Left colon (tissue), 2 donors: ENCODE data around the gene GSG1L. TPM values are rescaled to one million over a fixed set of nuclear protein-coding genes. Genes with fewer than 3 reads are reported as not detected.
A peak's percentile ranks its signal among the peaks of the same experiment; 100 is the strongest.

Source experiments
- ATAC-seq: fragments of 200-7000 bp; cut with Tn5 transposase; one replicate; pipeline ENCODE4 v1.9.1; 2020; ENCODE audit warnings: mild to moderate bottlenecking, moderate library complexity
- DNase-seq, 2 donors: peaks; one replicate each; pipeline ENCODE4 v3.0.0-alpha.2; 2020
- intact Hi-C, 2 donors: fragments of 100-400 bp; cut with DNase I in 1 of 2; cut with micrococcal nuclease in 1 of 2; formaldehyde crosslinking; loops; one replicate each; pipeline versions ENCODE4 v1.11.2 to v1.14.0; 2022; cut with DNase I, micrococcal nuclease
- total RNA-seq, 2 donors: library from RNA; stranded (reverse); fragmentation: NEBNext Ultra II Directional; extraction: Animal tissue kit (Norgen Biotek cat#: 25700); gene quantifications; one replicate each; pipeline ENCODE4 v1.2.1, GENCODE V29; 2021
- donor health status: DM: no; HTN: no; CAD: no.
- donor health status: DM: yes; HTN: yes; CAD: no.

The GSG1L gene
- total RNA-seq, 2 donors from 2014 or later: 0.17 TPM; not detected in 1

DNA sequence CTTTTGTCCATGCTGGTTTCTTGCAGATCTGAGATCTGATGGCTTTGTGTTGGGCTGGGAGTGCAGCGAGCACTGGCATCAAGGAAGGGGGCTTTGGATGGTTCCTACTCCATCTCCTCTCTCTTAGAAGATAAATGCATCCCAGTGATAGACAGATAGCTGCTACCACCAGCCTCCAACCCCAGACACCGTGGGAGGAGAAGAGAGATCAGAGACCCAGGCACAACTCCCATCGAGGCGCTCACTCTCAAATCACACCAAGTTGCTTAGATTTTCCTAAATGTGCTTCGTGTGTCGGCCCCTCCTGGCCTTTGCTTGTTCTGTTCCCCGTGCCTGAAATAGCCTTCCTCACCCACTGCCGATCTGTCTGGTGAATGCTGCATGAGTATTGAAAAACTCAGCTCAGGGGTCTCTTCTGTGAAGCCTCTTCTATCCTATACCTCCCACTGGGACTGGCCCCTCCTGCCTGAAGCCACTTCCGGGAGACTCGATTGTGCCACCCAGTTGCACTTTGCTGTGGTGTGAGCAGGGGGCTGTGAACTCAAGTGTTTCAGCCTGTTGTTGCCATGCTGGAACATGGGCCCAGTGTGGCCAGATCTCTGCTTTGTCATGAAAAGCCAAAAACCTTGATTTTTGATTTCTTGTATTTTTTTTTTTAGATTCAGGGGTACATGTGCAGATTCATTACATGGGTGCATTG is 242.7 kb downstream of the GSG1L start:
- intact Hi-C loops: no loop called here
- no peak for DNase-seq
- no peak for ATAC-seq

GRCh38 chr16:27819881-27820610 is 243.5 kb downstream of the GSG1L start:
- ATAC-seq: no peak
- intact Hi-C loops: no loop called here
- no peak for DNase-seq

GRCh38 chr16:27819356-27819755 is 244.2 kb downstream of the GSG1L start:
- no peak for DNase-seq
- ATAC-seq: no peak

GRCh38 chr16:27818246-27818645 is 245.3 kb downstream of the GSG1L start:
- ATAC-seq (no peak), DNase-seq (no peak)
- intact Hi-C loops: no loop called here

More at GRCh38 chr16:27819356-27819755, 244.2 kb downstream of the GSG1L start:
- intact Hi-C loops: no loop called here

DNA sequence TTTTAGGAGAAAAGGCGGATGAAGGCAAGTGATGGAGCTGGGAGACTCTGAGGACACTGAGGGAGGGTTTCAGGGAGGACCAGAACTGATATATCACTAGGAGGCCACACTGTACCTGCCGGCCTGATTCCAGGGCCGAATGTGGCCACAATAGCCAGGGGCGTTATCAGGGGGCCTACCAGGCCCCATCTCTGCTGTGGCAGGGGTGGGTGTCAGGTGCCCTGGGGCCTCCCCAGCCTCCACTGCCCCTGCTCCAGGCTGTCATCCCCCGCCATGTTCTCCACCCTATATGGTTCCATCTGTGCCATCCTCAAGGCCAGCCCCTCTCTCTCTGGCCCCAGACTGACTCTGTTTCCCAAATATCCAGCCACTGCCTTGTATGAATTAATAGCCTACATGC is 246.5 kb downstream of the GSG1L start:
- ATAC-seq: no peak
- no peak for DNase-seq
- intact Hi-C loops: no loop called here

DNA sequence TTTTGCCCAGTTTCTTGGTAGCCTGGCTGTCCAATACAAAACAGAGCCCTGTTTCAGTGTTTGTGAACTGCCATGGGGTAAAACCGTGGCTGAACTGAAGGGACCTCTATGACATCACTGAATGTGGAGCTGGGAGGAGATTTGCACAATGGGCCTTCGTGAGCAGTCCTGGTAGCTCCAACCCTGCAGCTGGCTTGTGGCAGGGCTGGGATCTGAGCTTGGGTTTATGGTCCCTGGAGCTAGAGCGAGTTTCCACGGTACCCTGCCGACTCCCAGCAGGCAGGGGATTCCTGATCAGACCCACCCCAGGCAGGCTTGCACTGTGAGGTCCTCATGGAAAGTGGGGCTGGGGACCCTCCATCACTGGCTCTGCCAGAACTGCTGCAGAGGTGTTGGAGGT is 247.0 kb downstream of the GSG1L start:
- ATAC-seq (no peak), DNase-seq (no peak)
- intact Hi-C loops: no loop called here

DNA sequence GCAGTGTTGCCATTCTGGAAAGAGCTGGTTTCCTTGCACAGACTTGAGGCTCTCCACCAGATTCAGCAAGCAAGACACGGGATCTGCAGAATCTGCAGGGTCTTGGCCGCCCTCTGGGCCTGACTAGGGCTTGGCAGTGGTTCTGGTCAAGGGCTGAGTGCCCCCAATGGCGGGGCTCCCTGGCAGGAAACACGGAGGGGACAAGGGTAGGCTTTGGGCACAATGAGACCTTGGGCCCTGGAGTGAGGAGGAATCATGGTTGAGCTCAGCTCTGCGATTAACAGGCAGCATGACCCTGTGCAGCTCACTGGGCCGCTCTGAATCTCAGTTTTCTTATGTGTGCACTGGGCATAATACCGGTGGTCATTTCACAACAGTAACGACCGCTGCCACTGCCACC is 249.9 kb downstream of the GSG1L start:
- DNase-seq (no peak), ATAC-seq (no peak)
- intact Hi-C loops: no loop called here

GRCh38 chr16:27811881-27812280 is 251.6 kb downstream of the GSG1L start:
- DNase-seq: no peak
- no peak for ATAC-seq
- intact Hi-C loops: no loop called here

DNA sequence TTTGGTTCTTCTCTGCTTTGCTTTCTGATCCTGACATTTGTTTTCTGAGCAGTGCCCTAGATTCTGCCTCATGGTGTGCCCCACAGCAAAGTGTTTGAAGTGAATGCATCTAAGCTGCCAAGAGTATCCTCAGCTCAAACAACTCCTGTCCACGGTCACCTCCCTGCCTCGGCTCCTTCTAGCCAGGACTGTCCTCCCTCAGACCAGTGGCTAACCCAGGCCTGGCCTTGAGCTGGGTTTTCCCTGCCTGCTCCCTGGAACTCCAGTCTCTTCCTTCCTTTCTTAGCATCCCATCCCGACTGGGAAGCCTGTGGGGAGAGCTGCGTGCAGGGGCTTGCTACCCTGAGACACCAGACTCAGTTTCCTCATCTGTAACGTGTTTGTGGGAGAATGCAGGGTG is 256.5 kb downstream of the GSG1L start:
- ATAC-seq (no peak), DNase-seq (no peak)
- intact Hi-C loops: no loop called here

DNA sequence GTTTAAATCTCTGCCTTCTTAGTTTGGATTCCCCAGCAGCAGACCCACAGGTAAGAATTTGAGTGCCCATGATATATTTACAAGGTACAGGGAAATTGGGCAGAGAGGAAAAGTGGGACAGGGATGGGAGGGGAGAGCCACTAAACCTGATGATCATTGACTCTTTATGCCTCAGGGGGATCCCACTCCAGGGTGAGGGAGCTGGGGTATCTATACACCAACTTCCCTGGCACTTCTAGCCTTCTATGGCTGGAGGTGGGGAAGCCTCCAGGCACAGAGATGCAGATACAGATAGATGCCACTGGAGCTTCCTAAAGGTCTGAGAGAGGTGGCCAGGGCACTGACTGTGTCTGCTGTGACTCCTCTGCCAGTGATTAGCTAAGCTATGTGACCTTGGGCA is 257.1 kb downstream of the GSG1L start:
- no peak for ATAC-seq
- DNase-seq: no peak
- intact Hi-C loops: no loop called here

GRCh38 chr16:27805828-27806351 is 257.6 kb downstream of the GSG1L start:
- intact Hi-C loops: no loop called here
- ATAC-seq: no peak
- DNase-seq: no peak

DNA sequence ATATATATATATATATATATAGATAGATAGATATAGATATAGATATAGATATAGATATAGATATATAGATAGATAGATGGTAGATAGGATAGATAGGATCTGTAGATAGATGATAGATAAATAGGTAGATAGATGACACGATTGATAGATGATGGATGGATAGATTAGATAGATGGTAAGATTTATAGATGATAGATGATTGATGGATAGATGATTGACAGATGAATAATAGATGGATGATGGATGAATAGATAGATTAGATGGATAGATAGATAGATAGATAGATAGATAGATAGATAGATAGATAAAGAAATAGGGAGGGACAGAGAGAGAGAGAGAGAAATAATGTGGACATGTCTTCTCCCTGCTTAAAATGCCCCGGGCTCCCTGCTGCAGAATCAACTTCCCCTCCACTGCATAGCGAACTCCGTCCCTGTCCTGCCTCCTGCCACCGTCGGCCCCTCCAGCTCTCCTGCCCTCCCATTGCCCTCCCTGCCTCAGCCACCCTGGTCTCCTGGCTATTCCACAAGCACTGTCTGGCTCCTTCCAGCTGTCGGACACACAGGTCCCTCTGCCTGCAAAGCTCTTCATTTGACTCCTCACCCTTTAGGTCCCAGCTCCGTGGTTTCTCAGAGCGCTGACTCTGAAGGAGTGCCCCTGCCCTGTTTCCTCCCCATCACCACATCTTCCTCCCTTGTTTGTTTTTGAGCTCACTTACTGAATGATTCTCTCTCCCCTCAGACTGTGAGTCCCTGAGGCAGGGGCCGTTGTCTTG is 259.6 kb downstream of the GSG1L start:
- ATAC-seq: no peak
- intact Hi-C loops: no loop called here
- no peak for DNase-seq

DNA sequence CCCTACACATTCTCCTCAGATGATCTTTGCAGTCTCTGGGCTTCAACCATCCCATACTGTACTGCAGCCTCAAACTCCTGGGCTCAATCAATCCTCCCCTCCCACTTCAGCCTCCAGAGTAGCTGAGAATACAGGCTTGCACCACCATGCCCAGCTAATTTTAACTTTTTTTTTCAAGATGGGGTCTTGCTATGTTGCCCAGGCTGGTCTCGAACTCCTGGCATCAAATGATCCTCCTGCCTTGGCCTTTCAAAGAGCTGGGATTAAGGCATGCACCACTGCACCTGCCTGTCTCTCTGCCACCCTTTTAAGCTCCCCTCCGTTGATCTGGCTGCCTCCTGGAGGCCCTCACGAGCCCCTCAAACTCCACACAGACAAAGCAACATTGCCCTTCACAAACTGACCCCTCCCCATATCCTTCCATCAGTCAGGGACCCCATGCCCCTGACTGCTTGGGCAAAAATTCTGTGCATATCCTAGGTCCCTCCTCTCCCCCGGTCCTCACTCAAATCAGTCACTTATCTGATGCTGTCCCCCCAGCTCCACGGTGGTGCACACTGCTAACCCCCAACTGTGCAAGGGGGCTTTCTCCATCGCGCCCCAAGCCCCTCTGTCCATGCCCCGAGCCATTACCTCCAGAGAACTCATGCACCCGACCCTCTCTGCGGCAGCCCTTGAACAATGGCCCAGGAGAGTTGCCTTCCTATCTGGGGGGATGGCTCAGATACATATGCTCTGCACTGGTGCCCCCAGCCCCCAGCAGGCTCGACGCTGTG is 260.7 kb downstream of the GSG1L start:
- intact Hi-C loops: no loop called here
- ATAC-seq: no peak
- no peak for DNase-seq

- intact Hi-C loops: no loop called here
- no peak for DNase-seq
- ATAC-seq: no peak
These were observed 262.1 kb downstream of the GSG1L start for GRCh38 chr16:27801289-27801945.

DNA sequence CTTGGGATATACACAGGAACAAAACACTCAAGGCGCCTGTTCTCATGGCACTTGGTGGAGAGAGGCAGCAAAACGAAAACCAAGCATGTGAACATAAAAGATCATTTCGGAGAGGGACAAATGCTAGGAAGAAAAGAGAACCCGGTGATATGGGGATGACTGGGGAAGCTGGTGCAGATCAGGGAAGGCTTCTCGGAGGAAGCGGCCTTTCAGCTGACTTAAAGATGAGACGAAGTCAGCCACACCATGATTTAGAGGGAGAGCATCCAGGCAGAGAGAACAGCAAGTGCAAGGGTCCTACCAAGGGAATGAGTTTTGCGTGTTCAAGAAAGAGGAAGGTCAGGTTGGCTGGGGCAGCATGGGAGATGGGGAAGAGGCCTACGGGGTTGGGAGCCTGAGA is 262.7 kb downstream of the GSG1L start:
- intact Hi-C loops: no loop called here
- no peak for ATAC-seq
- no peak for DNase-seq

GRCh38 chr16:27799896-27800295 is 263.6 kb downstream of the GSG1L start:
- DNase-seq: no peak
- intact Hi-C loops: no loop called here
- no peak for ATAC-seq

- ATAC-seq (no peak), DNase-seq (no peak)
- intact Hi-C loops: no loop called here
These were observed 265.3 kb downstream of the GSG1L start for GRCh38 chr16:27798241-27798640.

- intact Hi-C loops: no loop called here
- ATAC-seq: peak; percentile 66
- peak in 1 of 2 donors; percentile 72 for DNase-seq
These were observed 267.4 kb downstream of the GSG1L start for GRCh38 chr16:27795992-27796614.
